Measurements from ENCODE around the gene NTRK3. TPM values are rescaled to one million over a fixed set of nuclear protein-coding genes. Genes with fewer than 3 reads are reported as not detected.
"Not testable (repeated sequence)": the region's sequence is repeated elsewhere in the genome, so short reads cannot be mapped to it uniquely, and the experiment has no call there.

Gene NTRK3
- total RNA-seq, 1 experiment from 2014 or later: 0.10 TPM

- no peak for DNase-seq (ENCODE audit: low read depth)
Observed at GRCh38 chr15:88077296-88078020, 179.1 kb downstream of the NTRK3 start.

- DNase-seq (ENCODE audit: low read depth): no peak
Observed at GRCh38 chr15:88076328-88076727, 180.2 kb downstream of the NTRK3 start.

- DNase-seq (ENCODE audit: low read depth): no peak
Observed at GRCh38 chr15:88075102-88075501, 181.4 kb downstream of the NTRK3 start.

GRCh38 chr15:88074386-88074785 is 182.2 kb downstream of the NTRK3 start:
- peak; percentile 29 for DNase-seq (ENCODE audit: low read depth)

GRCh38 chr15:88073391-88073691 is 183.2 kb downstream of the NTRK3 start:
- DNase-seq (ENCODE audit: low read depth): no peak

GRCh38 chr15:88072598-88073390 is 183.7 kb downstream of the NTRK3 start:
- DNase-seq (ENCODE audit: low read depth): no peak

- DNase-seq (ENCODE audit: low read depth): not testable (repeated sequence)
Observed at GRCh38 chr15:88072133-88072532, 184.4 kb downstream of the NTRK3 start.

GRCh38 chr15:88071141-88071540 is 185.4 kb downstream of the NTRK3 start:
- no peak for DNase-seq (ENCODE audit: low read depth)

- no peak for DNase-seq (ENCODE audit: low read depth)
Observed at GRCh38 chr15:88069561-88069960, 187.0 kb downstream of the NTRK3 start.

- DNase-seq (ENCODE audit: low read depth): no peak
Observed at GRCh38 chr15:88067331-88067685, 189.2 kb downstream of the NTRK3 start.

GRCh38 chr15:88066636-88067330 is 189.8 kb downstream of the NTRK3 start:
- peak; percentile 11 for DNase-seq (ENCODE audit: low read depth)

GRCh38 chr15:88061452-88061851 is 195.1 kb downstream of the NTRK3 start:
- peak; percentile 10 for DNase-seq (ENCODE audit: low read depth)

- DNase-seq (ENCODE audit: low read depth): no peak
Observed at GRCh38 chr15:88060383-88060782, 196.2 kb downstream of the NTRK3 start.

GRCh38 chr15:88057836-88058235 is 198.7 kb downstream of the NTRK3 start:
- peak; percentile 56 for DNase-seq (ENCODE audit: low read depth)

GRCh38 chr15:88049506-88049905 is 207.0 kb downstream of the NTRK3 start:
- DNase-seq (ENCODE audit: low read depth): no peak

GRCh38 chr15:88048755-88049154 is 207.8 kb downstream of the NTRK3 start:
- no peak for DNase-seq (ENCODE audit: low read depth)

- DNase-seq (ENCODE audit: low read depth): no peak
Observed at GRCh38 chr15:88048237-88048636, 208.3 kb downstream of the NTRK3 start.

GRCh38 chr15:88046576-88047129 is 209.9 kb downstream of the NTRK3 start:
- no peak for DNase-seq (ENCODE audit: low read depth)

GRCh38 chr15:88043396-88043795 is 213.1 kb downstream of the NTRK3 start:
- DNase-seq (ENCODE audit: low read depth): no peak

GRCh38 chr15:88042047-88042446 is 214.5 kb downstream of the NTRK3 start:
- DNase-seq (ENCODE audit: low read depth): no peak

GRCh38 chr15:88040516-88040915 is 216.0 kb downstream of the NTRK3 start:
- DNase-seq (ENCODE audit: low read depth): no peak

- no peak for DNase-seq (ENCODE audit: low read depth)
Observed at GRCh38 chr15:88038261-88038660, 218.3 kb downstream of the NTRK3 start.
